Kidney (tissue), 14 donors: ENCODE measurements around the gene PTPRT. TPM values are rescaled to one million over a fixed set of nuclear protein-coding genes. Genes with fewer than 3 reads are reported as not detected.

Source experiments
- DNase-seq, 5 donors: peaks; one replicate each; pipeline ENCODE4 v3.0.0-alpha.2; 2013 to 2020
- FAIRE-seq: peaks from 2 replicates; lab custom pipeline; 2012; peaks lifted over from hg19 to GRCh38; lab: Jason Lieb, UNC
- H3K27ac ChIP-seq, 2 donors: one replicate each; pipeline ENCODE4 v1.7.0; 2013; ENCODE audit warnings: low read depth in 2 of 2, low read length in 2 of 2, inconsistent platforms in 1 of 2
- H3K27me3 ChIP-seq: one replicate; pipeline ENCODE4 v1.7.1; 2013; ENCODE audit warnings: low read length, inconsistent platforms; ENCODE audit not compliant: control insufficient read depth, insufficient read depth
- H3K36me3 ChIP-seq, 3 donors: one replicate each; pipeline versions ENCODE4 v1.7.0 to v1.7.1; 2013; ENCODE audit warnings: low read length in 3 of 3, control low read depth in 1 of 3, inconsistent platforms in 1 of 3; ENCODE audit not compliant: insufficient read depth in 3 of 3, control insufficient read depth in 2 of 3
- H3K4me1 ChIP-seq, 3 donors: one replicate each; pipeline versions ENCODE4 v1.7.0 to v1.7.1; 2013; ENCODE audit warnings: low read length in 3 of 3, inconsistent platforms in 1 of 3, low read depth in 1 of 3; ENCODE audit not compliant: control insufficient read depth in 2 of 3, insufficient read depth in 2 of 3
- H3K4me3 ChIP-seq, 3 donors: one replicate each; pipeline versions ENCODE4 v1.7.0 to v1.8.1; 2013; ENCODE audit warnings: low read length in 3 of 3, control low read depth in 1 of 3, inconsistent platforms in 1 of 3
- H3K9ac ChIP-seq, 3 donors: one replicate each; pipeline versions ENCODE4 v1.7.0 to v1.7.1; 2013; ENCODE audit warnings: low read length in 3 of 3, control low read depth in 1 of 3, inconsistent platforms in 1 of 3
- H3K9me3 ChIP-seq, 3 donors: one replicate each; pipeline versions ENCODE4 v1.7.0 to v1.7.1; 2013; ENCODE audit warnings: low read length in 3 of 3, control low read depth in 1 of 3, inconsistent platforms in 1 of 3; ENCODE audit not compliant: control insufficient read depth in 2 of 3, insufficient read depth in 1 of 3
- CTCF ChIP-seq: IDR thresholded peaks from 3 replicates; pipeline ENCODE4 v1.5.1; 2012; ENCODE audit warnings: mild to moderate bottlenecking, moderate library complexity, borderline replicate concordance; ENCODE audit not compliant: insufficient read depth; ENCODE audit errors: extremely low read depth
- intact Hi-C: fragments of 100-400 bp; cut with DNase I; formaldehyde crosslinking; loops from one replicate; pipeline ENCODE4 v1.11.1; 2022
- polyA plus RNA-seq: library from polyadenylated mRNA; stranded (reverse); fragments of 350-450 nt; fragmentation: Illumina TruSeq; extraction: RNeasy Lipid Tissue Mini Kit (QIAGEN cat#74804); gene quantifications from one replicate; pipeline ENCODE4 v1.2.3, GENCODE V29; 2014; ENCODE audit warnings: low read depth, low replicate concordance; ENCODE audit not compliant: insufficient read depth
- total RNA-seq: library from RNA; stranded (reverse); fragmentation: NEBNext Ultra II Directional; extraction: Animal tissue kit (Norgen Biotek cat#: 25700); gene quantifications from one replicate; pipeline ENCODE4 v1.2.1, GENCODE V29; 2021
- donor health status: control.
- donor health status: control.
- donor health status: control.
- donor health status: control.
- donor health status: control.
- donor health status: DM: yes; HTN: yes; CAD: no.
- donor health status: Normal renal cell carcinoma (clear cell type).

The PTPRT gene
- total and polyA plus RNA-seq, 2 donors from 2014 or later = 0.60 TPM; not detected in 1

- FAIRE-seq (no peak), DNase-seq (peak in 2 of 5 donors; percentile 1 to 20)
These were observed 553.9 kb downstream of the PTPRT start for GRCh38 chr20:42635699-42636411.

GRCh38 chr20:42634156-42634555 lies 555.5 kb downstream of the PTPRT start:
- H3K9ac ChIP-seq = no peak overlapping the region
- no peaks in the 10 kb centered on the region for H3K36me3 ChIP-seq
- H3K27ac ChIP-seq = no peak overlapping the region
- intact Hi-C loops = no loop called here
- no peaks in the 10 kb centered on the region for H3K4me1 ChIP-seq
- H3K4me3 ChIP-seq = no peak overlapping the region
- H3K27me3 ChIP-seq = no peaks in the 10 kb centered on the region
- no peak for DNase-seq
- TF ChIP-seq CTCF = no peak
- no peaks in the 10 kb centered on the region for H3K9me3 ChIP-seq
- FAIRE-seq = no peak

More at GRCh38 chr20:42635699-42636411, 553.9 kb downstream of the PTPRT start:
- intact Hi-C loops = no loop called here
- Histone ChIP-seq H3K9ac (no peak overlapping the region), H3K9me3 (no peaks in the 10 kb centered on the region), H3K4me3 (no peak overlapping the region), H3K27me3 (no peaks in the 10 kb centered on the region), H3K27ac (no peak overlapping the region), H3K4me1 (no peaks in the 10 kb centered on the region), H3K36me3 (no peaks in the 10 kb centered on the region)
- no peak for TF ChIP-seq CTCF

- FAIRE-seq = no peak
- no peak overlapping the region for H3K4me3 ChIP-seq
- H3K9me3 ChIP-seq = no peaks in the 10 kb centered on the region
- TF ChIP-seq CTCF = no peak
- no peaks in the 10 kb centered on the region for H3K4me1 ChIP-seq
- intact Hi-C loops = no loop called here
- no peaks in the 10 kb centered on the region for H3K27me3 ChIP-seq
- no peak for DNase-seq
- H3K27ac ChIP-seq = no peak overlapping the region
- H3K36me3 ChIP-seq = no peaks in the 10 kb centered on the region
- H3K9ac ChIP-seq = no peak overlapping the region
These were observed 561.0 kb downstream of the PTPRT start for GRCh38 chr20:42628683-42629082.
